Pons (tissue), 1 donor: Measurements from ENCODE around the gene EPB41L3.

Experiments used
- DNase-seq: peaks from one replicate; pipeline ENCODE4 v3.0.0-alpha.2; 2016; ENCODE audit warnings: low spot score

The EPB41L3 gene

DNA sequence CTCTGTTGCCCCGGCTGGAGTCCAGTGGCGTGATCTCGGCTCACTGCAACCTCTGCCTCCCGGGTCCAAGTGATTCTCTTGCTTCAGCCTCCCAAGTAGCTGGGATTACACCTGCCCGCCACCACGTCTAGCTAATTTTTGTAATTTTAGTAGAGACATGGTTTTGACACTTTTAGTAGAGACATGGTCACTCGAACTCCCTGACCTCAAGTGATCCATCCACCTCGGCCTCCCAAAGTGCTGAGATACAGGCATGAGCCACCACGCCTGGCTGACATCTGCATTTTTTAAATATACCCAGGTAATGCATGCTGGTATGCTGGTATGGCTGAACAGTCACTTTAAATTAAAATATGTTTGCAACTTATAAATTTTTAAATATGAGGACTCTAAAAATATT is 91.9 kb downstream of the EPB41L3 start:
- DNase-seq: no peak

DNA sequence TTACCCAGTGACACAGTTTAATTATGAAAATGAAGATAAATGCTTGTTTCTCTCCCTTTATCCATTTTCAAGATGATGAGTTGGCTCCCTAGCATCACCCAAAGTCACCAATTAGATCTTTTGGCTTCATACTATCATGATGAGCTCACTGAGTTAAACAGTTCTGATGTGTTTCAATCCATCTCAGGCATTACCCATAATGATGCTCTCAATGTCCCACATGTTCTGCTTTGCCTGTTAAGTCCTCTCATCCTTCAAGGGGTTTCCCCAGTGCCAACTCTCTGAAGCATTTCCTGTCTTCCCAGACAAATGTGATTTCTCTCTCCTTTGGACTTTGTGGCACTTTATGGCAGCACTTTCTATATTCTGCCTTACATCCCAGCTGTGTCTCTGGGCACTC is 92.6 kb downstream of the EPB41L3 start:
- no peak for DNase-seq

DNA sequence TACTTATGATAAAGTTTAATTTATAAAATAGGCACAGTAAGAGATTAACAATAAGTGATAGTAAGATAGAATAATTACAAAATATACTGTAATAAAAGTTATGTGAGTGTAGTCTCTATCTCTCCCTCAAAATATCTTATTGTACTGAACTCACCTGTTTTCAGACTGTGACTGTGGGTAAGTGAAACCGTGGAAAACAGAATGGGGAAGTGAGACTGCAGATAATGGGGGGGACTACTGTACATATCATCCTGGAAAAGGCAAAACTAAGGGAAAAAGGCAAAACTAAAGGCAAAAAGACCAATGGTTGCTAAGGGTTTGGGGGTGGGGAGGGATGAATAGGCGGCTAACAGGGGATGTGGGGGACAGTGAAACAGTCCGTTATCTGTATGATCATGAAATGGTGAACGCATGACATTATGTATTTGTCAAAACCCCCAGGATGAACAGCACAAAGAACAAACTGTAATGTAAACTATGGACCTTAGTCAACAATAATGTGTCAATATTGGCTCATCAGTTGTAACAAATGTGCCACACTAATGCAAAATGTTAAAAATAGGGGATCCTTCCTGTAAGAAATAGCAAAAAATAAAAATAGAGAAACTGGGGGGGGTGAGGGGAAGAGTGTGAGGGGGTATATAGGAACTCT is 93.8 kb downstream of the EPB41L3 start:
- no peak for DNase-seq

DNA sequence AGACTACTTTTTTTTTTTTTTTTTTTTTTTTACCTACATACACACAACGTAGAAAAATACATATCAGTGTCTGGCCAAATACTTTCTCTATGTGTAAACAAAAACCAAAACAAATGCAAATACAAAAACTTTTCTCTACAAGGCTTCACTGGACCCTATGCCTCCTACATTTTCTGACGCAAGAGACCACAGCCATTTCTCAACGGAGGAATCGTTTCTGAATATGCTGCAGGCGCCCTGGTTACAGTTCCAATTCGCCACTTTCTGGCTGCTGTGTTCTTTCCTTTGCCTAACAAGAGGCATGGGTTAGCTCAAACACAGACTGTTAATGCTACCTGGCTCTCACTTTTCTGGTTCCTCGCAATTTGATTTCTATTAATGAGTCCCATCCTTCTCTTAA is 96.4 kb downstream of the EPB41L3 start:
- no peak for DNase-seq

DNA sequence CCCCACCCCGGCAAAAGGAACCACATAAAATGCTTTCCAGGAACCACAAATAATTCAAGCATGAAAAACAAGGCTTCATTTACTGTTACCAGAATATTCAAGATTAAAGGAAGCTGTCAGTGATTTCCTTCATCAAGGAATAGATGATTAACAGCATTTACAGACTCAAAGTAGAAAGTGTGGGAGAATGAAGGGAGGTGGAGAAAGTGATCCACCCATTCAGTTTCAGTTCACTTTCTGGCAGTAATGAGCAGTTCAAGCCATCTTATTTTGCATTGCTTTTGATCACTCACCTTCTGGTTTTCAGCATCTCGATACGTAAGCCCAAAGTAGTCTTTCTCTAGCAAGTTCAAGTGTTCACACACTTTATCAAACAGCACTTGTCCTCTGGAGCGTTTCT is 99.0 kb downstream of the EPB41L3 start:
- DNase-seq: no peak

DNA sequence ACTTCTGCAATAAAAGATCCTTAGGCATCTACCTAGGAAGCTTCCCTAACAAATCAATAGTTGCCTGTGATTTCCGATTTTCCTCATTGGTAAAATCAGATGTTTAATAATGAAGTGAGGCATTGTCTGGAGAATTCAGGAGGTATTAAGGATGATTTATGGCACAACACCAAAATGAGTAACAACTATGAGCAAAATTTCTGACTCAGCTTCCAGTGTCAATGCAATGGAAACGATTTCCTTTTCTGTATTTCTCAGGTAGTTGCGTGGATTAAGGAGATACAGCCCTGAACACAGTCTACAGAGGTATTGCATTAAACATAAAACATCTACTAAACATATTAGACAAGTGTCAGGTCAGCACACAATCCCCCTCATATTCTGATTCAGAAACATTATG is 99.5 kb downstream of the EPB41L3 start:
- no peak for DNase-seq

DNA sequence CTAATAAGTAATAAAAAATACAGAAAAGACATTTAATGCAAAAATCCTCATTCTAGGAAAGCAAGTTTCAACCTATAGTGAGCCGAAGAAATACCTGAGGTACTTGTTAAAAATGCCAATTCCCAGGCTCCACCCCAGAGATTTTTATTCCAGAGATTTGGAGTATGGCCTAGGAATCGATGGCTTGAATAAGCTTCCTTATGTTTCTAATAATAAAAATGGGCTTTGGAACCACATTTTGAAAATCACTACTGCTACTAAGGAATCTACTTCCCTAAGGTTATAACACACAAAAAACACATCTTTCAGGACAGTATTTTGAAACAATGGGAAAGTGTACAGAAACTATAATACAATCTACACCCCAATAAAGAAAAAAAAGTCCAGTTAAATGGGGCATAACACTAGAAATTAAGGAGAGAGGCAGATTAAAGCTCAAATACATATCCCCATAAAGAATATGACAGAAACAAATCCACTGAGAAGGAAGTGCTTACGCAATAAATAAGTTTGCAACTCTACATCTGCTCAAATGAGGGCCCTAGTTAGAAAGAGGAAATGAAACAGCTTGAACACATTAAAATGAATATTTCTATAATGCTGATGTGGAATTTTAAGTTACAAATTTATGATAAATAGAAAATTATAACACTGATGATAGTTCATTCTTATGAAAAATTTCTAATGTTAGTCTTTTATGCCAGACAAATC is 103.7 kb downstream of the EPB41L3 start:
- peak; percentile 45 for DNase-seq

DNA sequence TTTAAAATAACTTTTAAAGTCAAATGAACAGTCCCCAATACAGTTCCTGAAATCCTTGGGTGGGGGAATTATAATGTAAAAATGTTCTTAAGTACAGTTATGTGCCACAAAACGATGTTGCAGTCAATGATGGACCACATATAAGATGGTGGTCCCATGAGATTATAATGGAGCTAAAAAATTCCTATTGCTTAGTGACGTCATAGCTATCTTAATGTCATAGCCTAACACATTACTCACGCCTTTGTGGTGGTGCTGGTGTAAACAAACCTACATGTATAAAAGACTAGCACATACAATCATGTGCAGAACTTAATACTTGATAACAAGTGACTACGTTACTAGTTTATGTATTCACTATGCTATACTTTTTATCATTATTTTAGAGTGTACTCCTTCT is 109.4 kb downstream of the EPB41L3 start:
- no peak for DNase-seq

DNA sequence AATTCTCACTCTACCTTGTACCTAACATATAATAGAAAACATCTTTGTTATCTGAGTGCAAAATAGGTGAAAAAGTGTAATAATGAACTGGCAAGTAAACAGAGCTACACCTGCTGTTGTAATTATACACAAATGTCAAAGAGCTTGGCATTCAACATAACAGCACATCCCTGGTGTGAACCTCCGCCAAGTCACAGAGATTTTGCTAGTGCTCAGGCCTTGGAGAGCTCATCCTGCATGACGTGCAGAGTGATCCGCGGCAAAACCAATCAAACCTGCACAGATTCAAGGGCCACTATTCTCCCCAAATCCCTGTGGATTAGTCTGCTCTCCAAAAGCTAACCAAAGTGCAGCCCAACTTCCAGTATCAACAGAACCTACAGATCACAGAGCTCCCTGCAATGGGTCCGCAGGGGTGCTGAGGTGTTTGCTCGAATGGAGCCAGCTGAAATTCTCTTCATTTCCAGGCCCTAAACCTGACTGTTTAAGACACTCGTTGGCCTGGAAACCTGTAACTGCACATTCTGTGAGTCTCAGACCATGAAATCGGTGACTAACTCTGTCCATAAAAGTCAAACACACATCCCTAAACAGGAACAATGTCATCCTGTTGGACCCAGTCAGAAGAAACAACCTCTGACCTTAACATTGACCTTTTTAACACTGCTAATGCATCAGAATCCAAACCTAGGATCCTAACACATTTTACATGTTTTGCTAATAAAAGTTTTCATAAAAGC is 111.8 kb downstream of the EPB41L3 start:
- DNase-seq: no peak

DNA sequence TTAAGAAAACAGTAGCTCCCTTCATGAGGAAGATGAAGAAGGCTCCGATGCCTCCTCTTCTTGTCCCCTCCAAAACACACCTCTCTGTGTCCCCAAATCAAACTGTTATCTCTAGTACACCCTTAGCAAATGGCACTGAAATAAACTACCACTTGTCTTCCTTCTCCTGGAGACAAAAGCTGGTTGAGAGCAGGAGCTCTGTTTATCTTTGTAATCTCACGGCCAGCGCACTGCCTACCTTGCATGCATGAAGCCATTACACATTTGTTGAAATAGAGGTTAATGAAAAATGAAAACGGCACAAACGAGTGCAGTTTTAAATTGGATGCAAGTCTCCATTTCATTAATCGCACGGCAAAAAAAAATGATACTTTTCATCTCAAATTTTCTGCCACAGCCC is 113.7 kb downstream of the EPB41L3 start:
- no peak for DNase-seq

DNA sequence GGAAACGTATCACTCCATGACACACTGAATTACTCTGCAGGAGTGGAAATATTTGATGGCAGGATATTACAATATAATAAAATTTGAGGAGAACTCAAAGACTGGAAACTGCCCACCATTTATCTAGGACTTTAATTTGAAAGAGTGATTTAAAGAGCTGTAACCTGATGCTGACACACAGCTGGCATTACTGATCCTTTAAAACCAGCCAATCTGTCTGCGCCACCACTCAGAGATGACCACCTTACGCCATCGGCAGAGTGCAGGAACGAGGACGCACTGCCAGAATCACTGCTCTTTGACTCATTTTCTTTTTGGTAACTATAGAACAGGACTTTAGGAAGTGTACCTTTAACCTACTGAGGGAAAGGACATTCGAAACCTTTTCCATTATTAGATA is 114.1 kb downstream of the EPB41L3 start:
- no peak for DNase-seq

DNA sequence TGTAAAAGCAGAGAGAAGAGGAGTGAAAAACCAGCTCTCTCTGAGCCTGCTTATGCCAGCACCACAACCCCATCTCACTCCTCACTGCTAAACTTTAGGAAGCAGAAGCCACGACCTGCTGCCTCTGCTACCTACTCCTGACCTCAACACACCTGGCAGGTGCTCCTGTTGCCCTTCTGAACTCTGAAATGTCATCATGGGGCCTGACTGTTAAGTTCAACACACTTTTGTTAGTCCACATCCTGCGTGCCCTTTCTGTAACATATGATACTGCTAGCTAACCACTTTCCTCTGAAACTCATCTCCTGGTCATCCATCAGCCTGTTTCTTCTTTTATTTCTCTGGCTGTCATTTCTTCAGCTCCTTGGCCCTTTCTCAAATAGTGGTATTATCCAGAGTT is 118.1 kb downstream of the EPB41L3 start:
- DNase-seq: no peak

DNA sequence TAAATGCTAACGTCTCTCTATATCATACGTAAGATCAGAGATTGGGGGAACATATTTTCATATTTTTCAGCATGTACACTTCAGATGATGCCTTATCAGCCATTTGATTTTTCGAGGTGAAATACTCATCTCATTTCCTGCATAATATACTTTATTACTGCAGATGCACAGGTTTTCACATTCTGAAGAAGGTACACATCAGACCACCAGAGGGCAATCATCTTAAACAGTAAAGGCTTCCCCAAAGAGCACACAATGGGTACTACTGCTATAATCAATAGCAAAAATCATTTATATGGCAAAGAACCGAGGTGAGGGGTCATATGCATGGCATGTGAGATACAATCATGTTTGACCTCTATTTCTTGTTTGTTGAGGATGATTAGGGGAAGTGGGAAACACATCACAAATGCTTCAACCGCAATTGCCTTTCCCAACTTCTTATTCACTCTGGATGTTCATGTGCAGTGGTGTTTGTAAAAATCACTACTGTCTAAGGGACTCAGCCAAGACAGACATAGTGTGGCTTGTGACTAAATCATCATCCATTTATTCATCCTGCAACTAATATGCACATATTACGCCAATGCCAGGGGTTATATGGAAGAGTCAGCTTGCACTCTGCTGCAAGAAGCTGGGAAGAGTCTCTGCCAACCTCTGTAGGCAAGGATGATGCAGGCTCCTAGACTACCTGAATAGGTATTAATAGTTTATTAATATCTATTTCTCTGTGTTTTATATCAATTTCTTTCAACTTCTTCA is 118.7 kb downstream of the EPB41L3 start:
- peak; percentile 72 for DNase-seq

DNA sequence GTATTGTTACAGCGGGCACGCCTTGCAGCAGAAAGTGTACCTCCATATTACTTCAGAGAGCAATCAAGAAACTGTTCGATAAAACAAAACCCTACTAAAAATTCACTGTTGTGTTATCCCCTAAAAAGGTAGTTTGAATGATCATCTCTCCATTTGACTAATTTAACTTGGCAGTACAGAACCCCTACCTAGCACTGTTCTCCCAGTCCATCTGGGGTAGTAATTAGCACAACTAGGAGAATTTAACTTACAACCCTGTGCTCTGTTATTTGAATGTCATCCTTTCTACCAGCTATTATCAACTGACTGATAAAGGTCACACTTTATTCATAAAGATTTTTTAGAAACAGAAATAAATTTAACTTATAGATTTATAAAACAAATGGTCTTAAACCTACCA is 121.2 kb downstream of the EPB41L3 start:
- no peak for DNase-seq

DNA sequence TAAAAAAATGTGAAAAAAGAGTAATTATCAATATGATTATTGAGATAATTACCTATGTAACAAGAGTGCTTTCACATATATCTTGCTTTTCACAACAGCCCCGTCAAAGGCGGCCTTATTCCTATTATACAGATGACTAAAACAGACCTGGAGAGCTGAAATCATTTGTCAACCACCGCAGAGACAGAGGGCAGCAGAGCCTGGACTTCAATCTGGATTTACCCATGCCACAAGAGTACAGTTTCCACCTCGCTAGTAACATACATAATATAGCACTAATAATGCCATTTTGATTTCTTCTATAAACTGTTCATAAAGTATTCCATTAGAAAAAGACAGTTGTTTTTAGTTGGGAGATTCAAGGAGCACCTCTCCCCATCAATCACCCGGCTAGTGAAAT is 121.8 kb downstream of the EPB41L3 start:
- DNase-seq: no peak

DNA sequence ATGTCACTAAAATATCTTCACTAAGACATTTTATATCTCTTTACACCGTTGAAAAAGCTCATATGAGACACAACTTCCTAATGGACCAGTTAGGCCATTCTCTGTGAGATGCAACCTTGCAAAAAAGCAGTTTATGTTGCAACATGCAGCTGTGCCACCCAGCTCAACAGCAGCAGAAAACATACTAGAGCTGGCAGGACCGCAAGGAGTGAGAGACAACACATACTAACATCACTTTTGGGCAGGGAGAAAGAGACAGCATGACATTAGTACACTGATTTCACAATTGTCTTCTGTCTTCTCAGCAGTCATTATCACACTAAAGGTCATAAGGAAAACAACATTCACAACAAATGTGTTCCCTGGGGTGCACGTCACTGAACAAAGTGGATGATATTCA is 122.9 kb downstream of the EPB41L3 start:
- peak; percentile 78 for DNase-seq

DNA sequence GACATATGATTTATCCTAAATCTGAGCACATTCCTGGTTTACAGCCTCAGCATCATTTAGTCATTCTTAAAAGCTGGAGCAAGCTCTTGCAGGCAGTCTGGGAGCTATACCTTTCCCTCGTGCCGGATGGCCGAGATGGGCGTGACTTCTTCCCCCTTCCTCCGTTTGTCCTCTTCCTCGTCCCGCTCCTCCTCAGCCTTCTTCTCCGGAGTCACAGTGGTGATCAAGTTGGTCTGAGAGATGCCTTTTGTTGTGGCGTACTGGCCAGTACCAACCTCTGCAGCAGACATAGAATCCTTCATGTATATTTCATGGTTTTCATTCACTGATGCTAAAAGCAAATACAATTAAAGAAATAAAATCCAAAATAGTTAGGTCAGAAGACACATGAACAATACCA is 124.2 kb downstream of the EPB41L3 start:
- DNase-seq: peak; percentile 86

DNA sequence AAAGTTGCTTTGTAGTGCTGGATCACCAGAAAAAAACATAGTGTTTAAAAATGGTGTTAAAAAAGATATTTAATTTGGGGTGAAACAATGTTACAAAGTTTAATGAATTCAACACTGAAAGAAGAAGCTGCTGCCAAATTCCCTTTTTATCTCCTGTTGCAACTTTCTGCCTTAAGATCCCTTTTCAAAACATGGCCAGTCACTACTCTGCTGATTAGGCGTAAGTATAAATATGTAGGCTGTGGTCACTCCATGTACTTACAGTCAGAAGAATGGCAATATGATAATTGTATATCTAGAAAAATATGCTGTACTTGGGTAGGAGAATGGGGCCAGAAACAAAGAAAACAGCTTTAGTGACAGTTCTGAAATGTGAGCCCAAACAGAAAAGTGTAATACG is 124.8 kb downstream of the EPB41L3 start:
- peak; percentile 58 for DNase-seq

DNA sequence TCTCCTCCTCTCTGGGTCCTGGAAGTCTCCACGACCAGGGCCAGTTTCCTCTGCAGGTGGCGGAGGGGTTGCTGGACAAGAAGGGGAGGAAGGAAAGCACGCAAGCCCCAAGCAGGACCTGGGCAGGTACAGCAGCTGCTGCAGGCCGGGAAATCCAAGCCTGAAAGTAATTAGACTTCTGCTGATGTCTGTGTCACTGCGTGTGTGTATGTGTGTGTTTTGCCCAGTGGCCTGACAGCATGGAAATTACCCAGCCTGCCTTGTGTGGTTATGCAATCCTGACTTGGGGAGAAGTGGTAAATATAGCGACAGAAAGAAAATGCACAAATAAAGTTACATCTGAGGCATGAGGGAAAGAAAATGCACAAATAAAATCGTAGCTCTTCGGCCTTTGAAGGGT is 126.5 kb downstream of the EPB41L3 start:
- peak; percentile 92 for DNase-seq

DNA sequence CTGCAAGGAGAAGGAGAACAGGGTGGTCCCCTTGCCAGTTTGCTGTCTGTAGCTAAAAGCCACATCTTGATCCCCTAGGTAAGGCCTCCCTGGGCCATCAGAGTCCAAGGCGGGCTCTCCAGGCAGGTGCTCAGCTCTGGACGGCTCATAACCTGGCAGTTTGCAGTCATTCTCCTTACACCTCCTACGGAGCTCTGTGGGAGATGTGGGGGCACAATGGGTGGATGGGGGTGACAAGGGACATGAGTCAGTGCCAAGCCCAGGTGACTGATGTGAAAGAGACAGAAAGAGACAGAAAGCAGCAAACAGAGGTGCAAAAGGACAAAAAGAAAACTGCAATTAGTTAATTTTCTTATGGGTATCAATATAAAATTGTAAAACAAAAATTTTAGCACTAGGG is 127.7 kb downstream of the EPB41L3 start:
- DNase-seq: no peak

DNA sequence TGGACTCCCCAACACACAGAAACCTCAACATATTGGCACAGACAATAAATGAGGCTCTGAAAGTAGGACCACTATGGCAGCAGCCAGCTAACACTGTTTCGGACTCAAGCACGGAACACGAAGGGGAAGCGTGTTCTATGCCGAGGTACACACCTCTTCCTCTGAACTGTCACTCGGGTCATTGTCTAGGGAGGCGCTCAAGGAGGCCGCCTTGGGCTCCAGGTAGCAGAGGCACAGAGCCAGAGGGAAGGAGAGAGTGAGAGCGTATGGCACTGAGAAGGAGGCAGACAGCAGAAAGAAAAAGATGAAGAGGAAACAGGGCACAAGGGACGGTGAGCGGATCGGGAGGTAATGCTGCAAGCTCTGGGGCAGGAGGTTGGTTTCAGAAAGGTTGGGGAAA is 128.1 kb downstream of the EPB41L3 start:
- no peak for DNase-seq

DNA sequence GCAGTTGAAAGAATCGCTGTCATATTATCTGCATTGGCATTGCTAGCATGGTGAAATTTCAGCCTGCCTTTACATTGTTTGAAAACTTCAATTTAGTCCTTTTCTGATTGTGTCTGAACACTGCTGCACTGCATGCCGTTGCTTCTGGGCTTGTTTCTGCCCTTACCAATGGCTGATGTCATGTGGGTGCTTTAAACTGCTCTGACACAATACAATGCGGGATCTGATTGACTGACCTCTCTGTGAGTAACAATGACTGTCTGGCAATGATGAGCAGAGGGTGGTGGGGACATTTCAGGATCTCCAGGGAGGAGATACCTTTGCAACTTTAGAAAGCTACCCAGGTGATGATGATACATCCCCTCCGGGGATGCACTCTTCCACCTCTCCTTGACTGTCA is 128.8 kb downstream of the EPB41L3 start:
- peak; percentile 86 for DNase-seq

DNA sequence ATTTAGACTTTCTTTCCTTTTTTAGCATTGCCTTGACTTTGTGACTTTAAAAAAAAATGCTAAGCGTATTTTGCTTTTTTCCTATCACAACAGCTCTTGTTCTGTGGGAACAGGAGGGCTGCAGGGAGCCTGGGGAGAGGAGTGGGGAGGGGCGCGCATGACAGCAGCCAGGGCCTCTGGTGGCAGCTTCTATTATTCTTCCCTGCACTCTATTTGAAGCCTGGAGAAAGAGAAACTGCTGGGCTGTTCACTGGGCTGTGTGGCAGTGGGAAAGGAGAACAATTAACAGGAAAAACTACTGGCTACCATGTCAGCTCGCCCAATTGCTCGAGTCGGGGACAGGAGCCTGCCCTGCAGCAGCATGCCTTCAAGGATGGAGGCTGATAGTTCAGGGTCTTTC is 129.3 kb downstream of the EPB41L3 start:
- peak; percentile 77 for DNase-seq
